HFFc6 (cell line): ENCODE measurements around the gene BMPR1B. TPM values are rescaled to one million over a fixed set of nuclear protein-coding genes. Genes with fewer than 3 reads are reported as not detected.

ENCODE experiments used
- DNase-seq: peaks from one replicate; pipeline ENCODE4 v3.0.0-alpha.2; 2018
- H3K27ac Mint-ChIP-seq: 2 replicates; pipeline ENCODE4 v1.8.0; 2020; ENCODE audit warnings: mild to moderate bottlenecking, mixed read lengths
- H3K27me3 Mint-ChIP-seq: 2 replicates; pipeline ENCODE4 v1.8.0; 2021; ENCODE audit warnings: mild to moderate bottlenecking, moderate library complexity, mixed read lengths; ENCODE audit not compliant: insufficient read depth
- H3K36me3 Mint-ChIP-seq: 2 replicates; pipeline ENCODE4 v1.8.0; 2021; ENCODE audit warnings: low read depth, mixed read lengths
- H3K4me1 Mint-ChIP-seq: 2 replicates; pipeline ENCODE4 v1.8.0; 2020; ENCODE audit warnings: low read depth, mixed read lengths
- H3K4me3 Mint-ChIP-seq: 2 replicates; pipeline ENCODE4 v1.8.0; 2020; ENCODE audit warnings: mild to moderate bottlenecking, moderate library complexity, mixed read lengths
- H3K9me3 Mint-ChIP-seq: 2 replicates; pipeline ENCODE4 v1.8.0; 2020; ENCODE audit warnings: mild to moderate bottlenecking, mixed read lengths
- total RNA-seq, 6 experiments: library from RNA; stranded (reverse); fragmentation: NEBNext Ultra II Directional; extraction: Animal tissue kit (Norgen Biotek cat#: 25700); gene quantifications; 2 replicates in 1 of 6; 3 replicates in 5 of 6; pipeline ENCODE4 v1.2.3, GENCODE V29; 2021
- TF ChIP-seq, protein P1 (sequence below): fragments of 200-600 bp; sonication (generic); IDR thresholded peaks from 2 replicates; pipeline ENCODE4 v1.5.0; 2021; ENCODE audit warnings: antibody characterized with exemption, mild to moderate bottlenecking

BMPR1B gene
- total RNA-seq, 6 experiments from 2014 or later, result not detected

DNA sequence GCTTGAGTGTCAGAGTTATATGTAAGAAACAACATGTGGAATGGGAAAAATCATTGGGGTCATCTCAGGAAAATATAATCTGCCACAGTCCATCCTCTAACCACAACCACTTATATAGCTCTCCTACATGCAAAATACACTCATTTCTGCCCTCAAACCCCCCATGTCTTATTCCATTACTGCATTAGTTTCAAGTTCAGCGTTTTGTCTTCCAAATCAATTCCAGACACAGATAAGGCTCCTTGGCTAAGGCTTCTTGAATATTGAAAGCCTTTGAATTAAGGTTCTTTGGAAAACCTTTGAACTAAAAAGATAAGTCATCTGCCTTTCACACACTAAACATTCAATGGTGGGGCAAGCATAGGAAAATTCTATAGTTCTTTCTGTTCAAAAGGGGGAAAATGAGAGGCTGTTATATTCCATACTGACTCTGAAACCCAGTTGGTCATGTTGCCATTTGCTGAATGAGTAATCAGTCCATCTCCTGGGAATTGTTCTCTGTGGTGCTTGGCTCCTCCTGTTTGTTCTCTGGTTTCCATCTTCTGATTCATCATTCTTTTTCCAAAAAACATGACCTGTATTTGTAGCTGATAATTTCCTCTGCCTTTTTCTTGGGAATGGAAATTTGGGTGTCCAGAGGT, 218.7 kb downstream of the BMPR1B start:
- TF ChIP-seq, protein P1, sequence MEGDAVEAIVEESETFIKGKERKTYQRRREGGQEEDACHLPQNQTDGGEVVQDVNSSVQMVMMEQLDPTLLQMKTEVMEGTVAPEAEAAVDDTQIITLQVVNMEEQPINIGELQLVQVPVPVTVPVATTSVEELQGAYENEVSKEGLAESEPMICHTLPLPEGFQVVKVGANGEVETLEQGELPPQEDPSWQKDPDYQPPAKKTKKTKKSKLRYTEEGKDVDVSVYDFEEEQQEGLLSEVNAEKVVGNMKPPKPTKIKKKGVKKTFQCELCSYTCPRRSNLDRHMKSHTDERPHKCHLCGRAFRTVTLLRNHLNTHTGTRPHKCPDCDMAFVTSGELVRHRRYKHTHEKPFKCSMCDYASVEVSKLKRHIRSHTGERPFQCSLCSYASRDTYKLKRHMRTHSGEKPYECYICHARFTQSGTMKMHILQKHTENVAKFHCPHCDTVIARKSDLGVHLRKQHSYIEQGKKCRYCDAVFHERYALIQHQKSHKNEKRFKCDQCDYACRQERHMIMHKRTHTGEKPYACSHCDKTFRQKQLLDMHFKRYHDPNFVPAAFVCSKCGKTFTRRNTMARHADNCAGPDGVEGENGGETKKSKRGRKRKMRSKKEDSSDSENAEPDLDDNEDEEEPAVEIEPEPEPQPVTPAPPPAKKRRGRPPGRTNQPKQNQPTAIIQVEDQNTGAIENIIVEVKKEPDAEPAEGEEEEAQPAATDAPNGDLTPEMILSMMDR, result no peak
- H3K36me3 Mint-ChIP-seq, result no peaks in the 10 kb centered on the region
- H3K4me1 Mint-ChIP-seq, result no peaks in the 10 kb centered on the region
- H3K4me3 Mint-ChIP-seq, result no peak overlapping the region
- H3K27ac Mint-ChIP-seq, result no peak overlapping the region
- H3K9me3 Mint-ChIP-seq, result no peaks in the 10 kb centered on the region
- no peak for DNase-seq
- H3K27me3 Mint-ChIP-seq, result no peaks in the 10 kb centered on the region; the same call in 1 of the 2 replicates

DNA sequence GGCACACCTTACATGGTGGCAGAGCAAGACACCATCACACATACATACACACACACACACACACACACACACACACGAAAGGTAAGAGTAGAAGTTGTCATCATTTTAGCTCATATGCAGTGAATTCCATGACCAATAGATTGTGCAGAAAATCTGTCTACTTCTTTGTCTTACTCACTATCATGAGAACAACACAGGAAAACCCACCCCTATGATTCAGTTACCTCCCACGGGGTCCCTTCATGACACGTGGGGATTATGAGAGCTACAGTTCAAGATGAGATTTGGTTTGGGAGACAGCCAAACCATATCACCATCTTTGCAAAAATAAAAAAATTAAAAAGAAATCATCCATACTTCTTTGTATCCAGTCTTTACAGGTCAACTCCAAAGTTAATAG, 221.1 kb downstream of the BMPR1B start:
- H3K9me3 Mint-ChIP-seq, result no peaks in the 10 kb centered on the region
- no peaks in the 10 kb centered on the region for H3K36me3 Mint-ChIP-seq
- TF ChIP-seq, protein P1, result no peak
- no peaks in the 10 kb centered on the region for H3K27me3 Mint-ChIP-seq
- no peak overlapping the region for H3K27ac Mint-ChIP-seq
- H3K4me3 Mint-ChIP-seq, result no peak overlapping the region
- H3K4me1 Mint-ChIP-seq, result no peaks in the 10 kb centered on the region
- DNase-seq, result no peak

DNA sequence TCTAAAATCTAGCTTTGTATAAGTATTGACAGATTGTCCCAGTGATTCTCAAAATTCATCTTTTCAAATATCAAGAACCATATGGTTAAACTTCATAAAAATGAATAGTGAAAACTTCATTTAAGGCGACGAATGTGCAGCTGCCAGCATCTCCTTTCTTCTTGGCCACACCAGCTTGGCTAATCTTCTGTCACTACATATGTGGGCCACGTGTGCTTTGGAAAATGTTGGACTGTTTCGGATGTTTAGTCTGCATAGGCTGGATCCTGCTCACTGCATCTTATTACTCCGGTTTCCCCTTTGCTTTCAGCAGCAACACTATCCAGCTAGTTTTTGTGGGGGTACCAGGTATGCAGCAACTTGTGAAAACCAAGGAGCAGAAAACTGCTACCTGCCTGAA, 221.9 kb downstream of the BMPR1B start:
- Mint-ChIP-seq H3K9me3 (no peaks in the 10 kb centered on the region), H3K4me3 (no peak overlapping the region)

DNA sequence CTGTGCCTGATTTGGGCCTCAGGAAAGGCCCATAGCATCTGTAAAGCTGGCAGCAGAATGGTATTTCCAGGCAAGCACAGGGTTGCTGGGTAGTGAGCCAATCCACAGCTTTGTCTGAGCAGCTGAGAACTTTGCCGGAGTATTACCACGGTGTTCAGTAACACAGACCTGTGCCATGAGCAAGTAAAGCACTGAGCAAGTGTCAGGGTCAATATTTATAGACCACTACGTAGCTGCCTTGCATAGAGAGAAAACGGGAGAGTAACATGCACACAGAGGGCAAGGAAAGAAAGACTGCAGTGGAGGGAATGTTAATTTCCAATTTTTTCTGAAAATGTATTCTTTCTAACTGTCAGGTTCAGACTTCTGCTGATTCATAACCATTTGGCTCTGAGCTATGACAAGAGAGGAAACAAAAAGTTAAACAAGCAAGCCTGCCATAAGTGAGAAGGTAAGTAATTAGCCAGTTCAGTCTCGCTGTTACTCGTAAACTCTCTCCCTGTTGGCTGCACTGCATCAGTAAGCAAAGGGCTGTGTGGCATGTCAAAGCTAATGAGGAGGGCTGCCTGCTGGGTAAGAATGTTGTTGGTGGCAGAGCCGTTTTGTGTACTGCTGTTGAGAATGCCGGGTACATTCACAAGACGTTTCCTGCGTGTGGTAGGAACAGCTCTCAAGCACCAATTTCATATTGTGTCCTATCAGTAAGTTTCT, 238.1 kb downstream of the BMPR1B start:
- no peaks in the 10 kb centered on the region for H3K4me1 Mint-ChIP-seq
- no peaks in the 10 kb centered on the region for H3K9me3 Mint-ChIP-seq
- no peak overlapping the region for H3K27ac Mint-ChIP-seq
- TF ChIP-seq, protein P1, result no peak
- no peak for DNase-seq
- no peaks in the 10 kb centered on the region for H3K36me3 Mint-ChIP-seq
- H3K27me3 Mint-ChIP-seq, result no peaks in the 10 kb centered on the region
- no peak overlapping the region for H3K4me3 Mint-ChIP-seq

More for the DNA sequence above, 221.9 kb downstream of the BMPR1B start:
- DNase-seq, result no peak
- no peaks in the 10 kb centered on the region for H3K27me3 Mint-ChIP-seq
- TF ChIP-seq, protein P1, result no peak
- no peaks in the 10 kb centered on the region for H3K36me3 Mint-ChIP-seq
- no peak overlapping the region for H3K27ac Mint-ChIP-seq
- no peaks in the 10 kb centered on the region for H3K4me1 Mint-ChIP-seq

DNA sequence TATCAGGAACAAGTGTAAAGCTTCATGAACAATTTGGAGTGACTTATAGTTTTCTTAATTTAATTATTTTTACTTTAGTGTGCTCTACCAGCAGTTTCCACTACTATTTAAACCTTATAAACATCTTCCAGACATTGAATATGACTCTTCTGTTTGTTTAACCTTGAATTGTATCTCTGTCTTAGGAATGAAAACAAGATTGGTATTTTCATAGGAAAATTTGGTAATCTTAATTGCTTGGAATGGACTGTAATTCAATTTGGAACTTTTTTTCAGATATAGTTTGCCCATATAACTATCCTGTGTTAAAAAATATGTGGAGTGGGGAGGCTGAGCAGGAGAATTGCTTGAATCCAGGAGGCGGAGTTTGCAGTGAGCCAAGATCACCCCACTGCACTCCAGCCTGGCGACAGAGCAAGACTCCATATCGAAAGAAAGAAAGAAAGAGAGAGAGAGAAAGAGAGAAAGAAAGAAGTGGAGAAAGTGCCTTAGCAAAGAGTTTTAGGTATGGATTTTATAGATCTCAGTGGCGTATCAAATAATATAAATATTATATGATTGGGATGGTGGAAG, 242.4 kb downstream of the BMPR1B start:
- no peaks in the 10 kb centered on the region for H3K9me3 Mint-ChIP-seq
- H3K4me1 Mint-ChIP-seq, result no peaks in the 10 kb centered on the region
- no peak for DNase-seq
- H3K27me3 Mint-ChIP-seq, result no peaks in the 10 kb centered on the region; the same call in 1 of the 2 replicates
- H3K36me3 Mint-ChIP-seq, result no peaks in the 10 kb centered on the region
- TF ChIP-seq, protein P1, result no peak
- H3K4me3 Mint-ChIP-seq, result no peak overlapping the region
- no peak overlapping the region for H3K27ac Mint-ChIP-seq
